ENCODE data around the gene SPARC. TPM values are rescaled to one million over a fixed set of nuclear protein-coding genes. Genes with fewer than 3 reads are reported as not detected.
"Not testable (repeated sequence)": the region's sequence is repeated elsewhere in the genome, so short reads cannot be mapped to it uniquely, and the experiment has no call there.

Gene SPARC
- total RNA-seq, 1 experiment from 2014 or later: 1,361 TPM

DNA sequence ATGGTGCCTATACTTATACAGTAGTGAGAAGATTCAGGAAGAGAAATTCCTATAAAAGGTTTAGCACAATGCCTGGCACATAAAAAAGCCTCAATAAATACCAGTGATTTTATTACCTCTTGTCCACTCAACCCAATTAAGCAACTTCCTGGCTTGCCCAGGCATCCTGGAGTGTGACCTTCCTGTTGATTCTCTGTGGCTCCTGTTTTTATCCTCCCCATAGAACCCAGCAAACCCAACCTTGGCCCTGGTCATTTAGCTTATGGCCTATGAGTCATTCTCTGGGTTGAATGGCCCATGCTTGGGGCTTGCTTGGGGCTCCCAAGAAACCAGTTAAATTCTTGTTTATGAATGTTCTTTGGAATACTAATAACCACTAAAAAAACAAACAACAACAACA, 21.4 kb upstream of the SPARC start:
- Histone ChIP-seq H3K27me3 (no peaks in the 10 kb centered on the region), H3K9me3 (peaks cover 4% of the 10 kb centered on the region), H3K36me3 (no peaks in the 10 kb centered on the region), H3K4me3 (no peak overlapping the region)
- DNase-seq: peak; percentile 86

DNA sequence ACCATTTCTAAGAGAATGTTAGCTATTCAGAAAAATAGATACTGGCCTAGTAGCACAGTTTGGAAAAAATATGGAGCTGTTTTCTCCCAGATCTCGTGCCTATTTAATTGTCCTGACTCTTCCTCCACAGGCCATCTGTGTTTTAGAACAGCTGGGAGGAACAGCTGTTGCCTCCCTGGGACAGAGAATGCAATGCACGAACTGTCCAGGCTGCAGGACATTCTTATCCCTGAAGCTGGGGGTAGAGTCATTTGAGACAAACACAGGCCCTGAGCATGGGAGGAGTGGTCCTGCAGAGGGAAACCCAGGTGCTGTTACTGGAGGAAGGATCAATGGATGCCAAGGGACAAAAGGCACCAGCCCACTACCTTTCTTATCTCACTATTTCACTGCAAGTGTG, 20.9 kb upstream of the SPARC start:
- Histone ChIP-seq H3K4me3 (no peak overlapping the region), H3K9me3 (peaks cover 4% of the 10 kb centered on the region), H3K36me3 (no peaks in the 10 kb centered on the region), H3K27me3 (no peaks in the 10 kb centered on the region)
- no peak for DNase-seq

DNA sequence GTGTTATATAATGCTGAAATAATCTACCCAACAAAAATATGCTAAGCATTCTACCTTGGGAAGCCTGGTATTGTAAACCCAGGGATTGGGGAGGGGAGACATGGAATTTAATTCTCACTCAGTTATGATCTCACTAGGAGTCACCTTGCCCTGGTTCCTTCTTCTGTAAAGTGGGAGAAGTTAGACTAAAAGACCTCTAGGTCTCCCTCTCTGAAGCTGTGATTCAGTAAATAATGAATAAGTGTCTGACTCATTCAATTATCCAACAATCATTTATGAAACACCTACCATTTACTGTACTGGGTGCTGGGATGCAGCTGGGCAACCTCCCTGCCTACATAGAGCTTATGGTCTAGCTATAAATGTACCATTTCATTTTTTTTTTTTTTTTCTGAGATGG, 20.2 kb upstream of the SPARC start:
- Histone ChIP-seq H3K9me3 (peaks cover 4% of the 10 kb centered on the region), H3K36me3 (no peaks in the 10 kb centered on the region), H3K27me3 (no peaks in the 10 kb centered on the region), H3K4me3 (no peak overlapping the region)
- no peak for DNase-seq

DNA sequence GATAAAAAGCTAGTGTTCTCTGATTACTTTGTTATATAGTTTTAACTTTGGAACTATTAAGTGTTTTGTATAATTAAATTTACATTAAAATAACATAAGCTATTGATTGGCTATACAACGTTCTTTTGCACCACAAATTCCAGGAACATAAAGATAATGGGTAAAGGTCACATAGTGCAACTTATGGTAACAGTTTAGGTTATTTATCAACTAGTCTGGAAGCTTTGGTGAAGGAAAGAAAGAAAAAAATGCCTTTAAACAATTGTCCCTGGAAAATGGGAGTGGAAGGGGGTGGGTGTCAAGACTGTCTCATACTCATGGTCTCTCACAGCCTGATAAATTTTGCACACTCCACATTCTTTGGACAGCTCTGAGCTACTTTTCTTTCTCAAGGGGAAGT, 17.1 kb upstream of the SPARC start:
- H3K27me3 ChIP-seq: no peaks in the 10 kb centered on the region
- DNase-seq: no peak
- H3K9me3 ChIP-seq: peaks cover 4% of the 10 kb centered on the region
- no peaks in the 10 kb centered on the region for H3K36me3 ChIP-seq
- H3K4me3 ChIP-seq: no peak overlapping the region

DNA sequence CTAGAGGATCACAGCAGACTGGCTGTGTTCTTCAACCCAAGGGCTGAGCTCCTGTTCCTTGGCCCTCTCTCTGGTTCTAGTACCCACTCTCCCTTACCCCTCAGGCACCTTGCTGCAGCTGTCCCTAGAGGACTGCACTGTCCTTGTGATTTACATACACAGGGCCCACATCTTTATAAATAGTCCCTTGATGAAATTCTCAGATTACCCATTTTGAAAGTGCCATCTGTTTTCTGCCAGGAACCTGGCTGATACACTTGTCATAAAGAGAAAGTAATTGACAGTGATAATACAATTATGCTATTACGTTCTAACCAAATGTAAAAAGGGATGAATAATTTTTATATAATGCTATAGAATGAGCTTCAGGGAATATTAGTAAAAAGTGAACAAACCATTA, 16.5 kb upstream of the SPARC start:
- Histone ChIP-seq H3K4me3 (no peak overlapping the region), H3K36me3 (no peaks in the 10 kb centered on the region), H3K27me3 (no peaks in the 10 kb centered on the region), H3K9me3 (peaks cover 4% of the 10 kb centered on the region)
- DNase-seq: no peak

DNA sequence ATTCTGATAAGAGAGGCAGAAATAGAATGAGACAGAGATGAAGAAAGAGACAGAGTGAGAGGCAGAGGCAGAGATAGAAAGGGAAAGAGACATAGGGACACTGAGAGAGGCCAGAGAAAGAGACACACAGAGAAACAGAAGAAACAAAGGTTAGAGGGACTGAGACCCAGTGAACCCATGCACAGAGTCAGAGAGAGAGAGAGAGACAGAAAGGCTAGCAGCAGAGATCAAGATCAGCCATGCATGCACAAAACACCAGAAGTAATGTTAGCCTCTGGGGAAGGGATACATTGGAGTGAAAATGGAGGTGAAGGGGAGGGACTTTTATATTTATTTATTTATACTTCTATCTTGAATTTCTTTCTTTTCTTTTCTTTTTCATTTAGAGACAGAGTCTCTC, 14.1 kb upstream of the SPARC start:
- Histone ChIP-seq H3K4me3 (no peak overlapping the region), H3K9me3 (no peaks in the 10 kb centered on the region), H3K36me3 (no peaks in the 10 kb centered on the region), H3K27me3 (no peaks in the 10 kb centered on the region)
- DNase-seq: no peak

DNA sequence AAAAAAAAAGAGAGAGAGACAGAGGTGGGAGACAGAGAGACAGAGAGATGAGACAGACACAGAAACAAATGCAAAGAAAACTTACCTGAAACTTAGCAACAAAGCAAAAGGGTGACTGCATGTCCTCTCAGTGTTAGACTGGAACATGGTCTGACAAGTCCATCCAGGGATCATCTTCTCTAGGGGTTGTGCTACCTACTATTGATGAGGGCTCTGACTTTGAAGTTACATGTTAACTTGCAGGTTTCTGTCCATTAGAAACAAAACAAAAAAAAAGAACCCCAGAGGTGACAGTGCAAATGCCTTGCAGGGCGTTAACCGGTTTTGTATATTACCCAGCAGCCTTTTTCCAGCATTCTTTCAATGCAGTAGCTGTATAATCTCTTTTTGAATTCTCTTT, 13.6 kb upstream of the SPARC start:
- no peak overlapping the region for H3K4me3 ChIP-seq
- no peaks in the 10 kb centered on the region for H3K9me3 ChIP-seq
- DNase-seq: no peak
- H3K27me3 ChIP-seq: no peaks in the 10 kb centered on the region
- H3K36me3 ChIP-seq: no peaks in the 10 kb centered on the region

DNA sequence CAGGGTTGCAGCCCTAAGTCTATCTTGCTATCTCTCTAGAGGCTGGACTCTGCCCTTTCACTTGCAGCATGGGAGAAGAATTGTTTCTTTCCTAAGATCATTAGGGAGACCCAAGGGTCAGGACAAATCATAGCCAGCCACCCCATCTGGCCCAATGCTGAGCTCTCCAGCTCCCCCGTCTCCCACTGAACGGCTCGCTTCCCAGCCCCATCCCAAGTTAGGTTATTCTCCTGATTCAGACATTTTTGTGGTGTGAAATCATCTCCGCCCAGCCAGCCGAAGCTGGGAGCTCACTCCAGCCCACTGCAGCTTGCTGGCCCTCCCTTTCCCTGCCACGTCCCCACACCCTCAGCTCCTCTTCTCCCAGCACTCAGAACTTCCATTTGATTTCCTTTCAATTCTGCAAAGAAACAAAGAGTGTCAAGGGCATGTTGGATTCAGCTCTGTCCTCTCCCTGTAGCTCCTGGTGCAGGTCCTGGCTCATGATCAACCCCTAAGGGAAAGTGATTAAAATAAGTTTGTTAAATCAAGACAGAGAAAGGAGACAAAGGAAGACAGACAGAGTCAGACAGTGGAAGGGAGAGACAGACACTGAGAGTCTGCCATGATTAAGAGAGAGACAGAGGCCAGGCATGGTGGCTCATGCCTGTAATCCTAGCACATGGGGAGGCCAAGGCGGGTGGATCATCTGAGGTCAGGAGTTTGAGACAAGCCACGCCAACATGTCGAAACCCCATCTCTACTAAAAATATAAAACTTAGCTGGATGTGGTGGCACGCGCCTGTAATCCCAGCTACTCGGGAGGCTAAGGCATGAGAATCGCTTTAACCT, 12.6 kb upstream of the SPARC start:
- no peak overlapping the region for H3K4me3 ChIP-seq
- no peaks in the 10 kb centered on the region for H3K9me3 ChIP-seq
- H3K36me3 ChIP-seq: no peaks in the 10 kb centered on the region
- no peaks in the 10 kb centered on the region for H3K27me3 ChIP-seq
- peak; percentile 99 for DNase-seq

DNA sequence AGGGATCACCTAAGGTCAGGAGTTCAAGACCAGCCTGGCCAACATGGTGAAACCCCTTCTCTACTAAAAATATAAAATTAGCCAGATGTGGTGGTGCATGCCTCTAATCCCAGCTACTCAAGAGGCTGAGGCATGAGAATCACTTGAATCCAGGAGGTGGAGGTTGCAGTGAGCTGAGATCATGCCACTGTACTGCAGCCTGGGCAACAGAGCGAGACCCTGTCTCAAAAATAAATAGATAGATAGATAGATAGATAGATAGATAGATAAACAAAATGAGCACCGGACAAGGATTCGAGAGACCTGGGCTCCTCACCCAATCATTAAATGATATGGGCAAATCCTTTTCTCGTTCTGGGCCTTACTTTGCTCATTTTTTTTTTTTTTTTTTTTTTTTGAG, 11.4 kb upstream of the SPARC start:
- not testable (repeated sequence) for H3K9me3 ChIP-seq, DNase-seq, H3K27me3 ChIP-seq, H3K4me3 ChIP-seq, H3K36me3 ChIP-seq

DNA sequence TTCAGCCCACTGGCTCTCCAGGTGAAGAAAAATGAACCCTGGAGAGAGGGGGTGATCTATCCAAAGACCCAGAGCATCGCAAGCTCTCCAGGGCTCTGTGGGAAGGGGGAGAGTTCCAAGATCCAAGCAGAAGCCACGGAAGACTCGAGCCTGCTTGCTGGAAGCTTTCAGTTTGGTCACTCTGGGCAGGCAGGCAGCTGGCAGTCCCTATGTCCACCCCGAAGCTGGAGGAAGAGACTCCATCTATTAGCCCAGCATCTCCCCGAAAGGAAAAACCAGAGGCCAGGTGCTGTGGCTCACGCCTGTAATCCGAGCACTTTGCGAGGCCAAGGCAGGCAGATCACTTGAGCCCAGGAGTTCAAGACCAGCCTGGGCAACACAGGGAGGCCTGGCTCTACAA, 10.7 kb upstream of the SPARC start:
- Histone ChIP-seq H3K27me3 (no peaks in the 10 kb centered on the region), H3K36me3 (no peaks in the 10 kb centered on the region), H3K9me3 (no peaks in the 10 kb centered on the region), H3K4me3 (no peak overlapping the region)
- no peak for DNase-seq

DNA sequence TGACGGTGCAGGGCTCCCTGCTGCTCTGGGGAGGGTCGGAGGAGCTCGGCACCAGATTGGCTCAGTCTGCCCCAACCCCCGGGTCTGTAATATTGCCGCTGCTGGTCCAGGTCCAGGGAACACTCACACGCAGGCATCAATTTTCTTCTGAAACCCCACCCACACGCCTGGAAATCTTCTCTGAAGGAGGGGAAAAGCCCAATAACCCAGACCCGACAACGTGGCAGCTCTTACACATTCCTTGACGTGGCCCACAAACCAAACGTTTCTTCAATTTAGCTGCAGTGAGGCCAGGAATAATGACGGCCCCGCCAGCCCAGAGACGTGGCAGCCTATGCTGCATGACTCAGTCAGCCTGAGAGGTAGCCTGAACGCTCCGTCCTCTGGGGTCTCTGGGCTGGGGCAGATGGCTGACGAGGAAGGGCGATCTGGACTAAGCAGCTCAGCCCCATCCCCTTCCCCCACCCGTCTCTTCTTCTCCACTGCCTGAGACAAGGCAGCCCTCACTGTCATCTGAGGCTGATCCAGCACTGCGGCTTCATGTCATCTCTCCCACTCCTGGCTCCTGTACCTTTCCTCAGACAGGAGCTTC, 9.9 kb upstream of the SPARC start:
- Histone ChIP-seq H3K27me3 (no peaks in the 10 kb centered on the region), H3K9me3 (no peaks in the 10 kb centered on the region), H3K4me3 (peak overlapping the region; percentile 4; the same call in 1 of the 2 replicates), H3K36me3 (no peaks in the 10 kb centered on the region)
- peak; percentile 99 for DNase-seq

DNA sequence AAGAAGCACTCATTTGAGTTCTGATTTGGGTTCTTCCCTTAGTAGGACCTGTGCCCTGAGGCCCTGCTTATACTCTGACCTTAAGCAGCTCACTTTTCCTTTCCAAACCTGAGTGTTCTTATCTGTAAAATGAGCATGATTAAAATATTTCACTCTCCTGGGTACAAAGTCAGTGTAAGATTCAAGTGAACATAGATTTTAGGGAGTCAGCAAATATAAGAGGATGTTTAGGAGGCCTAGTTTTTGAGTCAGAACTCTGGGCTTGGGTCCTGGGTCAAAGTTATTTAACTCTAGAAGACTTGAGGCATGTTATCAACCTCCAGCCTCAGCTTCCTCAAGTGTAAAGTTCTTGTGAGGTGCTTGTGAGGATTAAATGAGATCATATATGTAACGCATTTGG, 8.7 kb upstream of the SPARC start:
- Histone ChIP-seq H3K9me3 (no peaks in the 10 kb centered on the region), H3K36me3 (no peaks in the 10 kb centered on the region), H3K4me3 (no peak overlapping the region), H3K27me3 (no peaks in the 10 kb centered on the region)
- DNase-seq: no peak

DNA sequence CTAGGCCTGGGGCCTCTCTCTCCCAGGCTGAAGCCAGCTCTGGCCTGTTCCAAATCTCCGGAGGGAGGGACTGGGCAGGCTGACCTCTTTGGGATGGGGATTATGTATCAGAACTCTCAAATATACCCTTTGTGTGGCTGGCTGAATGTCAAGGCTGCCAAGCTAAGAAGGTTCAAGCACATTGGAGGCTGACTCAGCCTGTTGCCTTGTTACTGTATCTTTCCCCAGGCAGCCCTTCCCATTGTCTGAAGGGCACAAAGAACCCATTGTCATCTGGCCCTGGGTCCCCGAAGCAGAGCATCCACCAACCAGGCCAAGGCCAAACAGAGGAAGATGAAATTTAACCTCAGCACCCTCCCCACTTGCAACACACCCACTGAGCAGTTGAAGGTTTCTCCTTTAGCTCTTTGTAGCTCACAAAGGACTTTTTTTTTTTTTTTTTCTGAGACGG, 7.3 kb upstream of the SPARC start:
- Histone ChIP-seq H3K4me3 (no peak overlapping the region), H3K9me3 (no peaks in the 10 kb centered on the region), H3K36me3 (no peaks in the 10 kb centered on the region), H3K27me3 (no peaks in the 10 kb centered on the region)
- DNase-seq: peak; percentile 72

DNA sequence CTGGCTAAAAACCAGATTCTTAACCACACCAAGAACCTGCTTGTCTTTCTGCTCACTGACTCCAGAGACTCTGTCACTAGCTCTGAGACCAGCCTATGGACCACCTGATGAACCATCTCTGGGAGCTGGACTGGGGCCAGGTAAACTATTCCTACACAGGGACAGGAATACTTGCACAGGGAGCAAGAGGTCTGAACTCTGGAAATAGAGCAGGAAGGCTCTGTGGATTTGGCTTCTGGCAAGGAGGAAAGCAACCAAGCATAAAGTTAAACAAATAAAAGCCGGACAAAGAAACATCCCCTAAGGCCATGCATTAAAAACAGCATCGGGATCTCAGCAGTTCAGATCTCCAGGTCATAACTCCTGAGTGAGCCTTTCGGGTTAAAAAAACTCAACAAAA, 5.6 kb upstream of the SPARC start:
- no peak overlapping the region for H3K4me3 ChIP-seq
- no peaks in the 10 kb centered on the region for H3K36me3 ChIP-seq
- peak; percentile 57 for DNase-seq
- H3K9me3 ChIP-seq: no peaks in the 10 kb centered on the region
- H3K27me3 ChIP-seq: no peaks in the 10 kb centered on the region

DNA sequence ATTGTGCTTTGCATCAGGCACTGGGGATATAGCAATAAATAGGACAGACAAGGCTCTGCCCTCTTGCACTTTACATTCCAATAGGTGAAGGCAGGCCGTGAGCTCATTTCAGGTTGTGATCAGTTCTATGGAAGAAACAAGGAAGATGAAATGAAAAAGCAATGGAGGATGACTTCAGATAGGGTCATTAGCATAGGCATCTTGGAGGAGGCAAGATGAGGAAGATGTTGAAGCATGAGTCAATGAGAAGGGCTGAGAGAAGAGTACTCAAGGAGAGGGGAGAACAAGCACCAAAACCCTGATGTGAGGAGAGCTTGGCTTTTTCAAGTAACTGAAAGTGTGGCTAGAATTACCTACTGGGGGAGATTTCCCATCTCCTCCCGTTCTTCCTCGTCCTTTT, 5.0 kb upstream of the SPARC start:
- Histone ChIP-seq H3K4me3 (no peak overlapping the region), H3K9me3 (no peaks in the 10 kb centered on the region), H3K36me3 (no peaks in the 10 kb centered on the region), H3K27me3 (no peaks in the 10 kb centered on the region)
- no peak for DNase-seq

DNA sequence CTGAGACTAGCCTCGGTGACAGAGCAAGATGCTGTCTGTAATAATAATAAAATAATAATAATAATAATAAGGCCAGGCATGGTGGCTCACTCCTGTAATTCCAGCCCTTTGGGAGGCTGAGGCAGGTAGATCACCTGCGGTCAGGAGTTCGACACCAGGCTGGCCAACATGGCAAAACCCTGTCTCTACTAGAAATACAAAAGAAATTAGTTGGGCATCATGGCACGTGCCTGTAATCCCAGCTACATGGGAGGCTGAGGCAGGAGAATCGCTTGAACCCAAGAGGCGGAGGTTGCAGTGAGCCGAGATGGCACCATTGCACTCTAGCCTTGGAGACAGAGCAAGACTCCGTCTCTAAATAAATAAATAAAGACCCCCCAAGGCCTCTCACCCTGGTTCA, 2.9 kb upstream of the SPARC start:
- H3K4me3 ChIP-seq, H3K27me3 ChIP-seq, H3K9me3 ChIP-seq, DNase-seq: not testable (repeated sequence)
- peaks cover 19% of the 10 kb centered on the region for H3K36me3 ChIP-seq

DNA sequence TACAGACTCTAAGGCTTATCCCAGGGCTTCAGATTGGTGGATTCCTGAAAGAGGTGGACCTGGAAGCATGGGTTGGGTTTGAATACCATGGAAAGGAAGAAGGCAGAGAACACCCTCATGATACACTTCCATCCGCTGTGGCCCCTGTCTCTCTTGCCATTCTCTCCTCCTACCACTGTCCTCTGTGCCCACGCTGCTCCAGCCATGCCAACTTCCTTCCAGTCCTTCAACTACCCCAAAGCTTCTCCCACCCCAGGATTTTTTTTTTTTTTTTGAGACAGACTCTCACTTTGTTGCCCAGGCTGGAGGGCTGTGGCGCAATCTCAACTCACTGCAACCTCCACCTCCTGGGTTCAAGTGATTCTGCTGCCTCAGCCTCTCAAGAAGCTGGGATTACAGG, 1.7 kb upstream of the SPARC start:
- peaks cover 30% of the 10 kb centered on the region for H3K36me3 ChIP-seq
- H3K27me3 ChIP-seq: no peaks in the 10 kb centered on the region
- no peaks in the 10 kb centered on the region for H3K9me3 ChIP-seq
- no peak for DNase-seq
- H3K4me3 ChIP-seq: no peak overlapping the region
